ENCODE results near the gene TRIM2.

TRIM2 gene

GRCh38 chr4:153169776-153170175 is 34.5 kb upstream of the TRIM2 start:
- Histone ChIP-seq H3K4me1 (ENCODE audit: control insufficient read depth in 1 of 2, insufficient read depth in 2 of 2, low read length in 2 of 2) (no peaks in the 10 kb centered on the region), H3K27ac (ENCODE audit: low read depth, low read length) (no peak overlapping the region)

GRCh38 chr4:153170407-153170806 is 33.8 kb upstream of the TRIM2 start:
- no peaks in the 10 kb centered on the region for H3K9me3 ChIP-seq (ENCODE audit: control insufficient read depth in 1 of 2, low read length in 2 of 2)
- no peaks in the 10 kb centered on the region for H3K36me3 ChIP-seq (ENCODE audit: control insufficient read depth in 1 of 2, insufficient read depth in 2 of 2, low read length in 2 of 2)
- H3K27me3 ChIP-seq (ENCODE audit: control insufficient read depth in 1 of 2, insufficient read depth in 2 of 2, low read length in 2 of 2): no peaks in the 10 kb centered on the region
- H3K9ac ChIP-seq (ENCODE audit: low read depth in 1 of 2, low read length in 2 of 2): no peak overlapping the region
- no peak overlapping the region for H3K4me3 ChIP-seq (ENCODE audit: low read depth in 1 of 2, low read length in 2 of 2)
- no peaks in the 10 kb centered on the region for H3K4me1 ChIP-seq (ENCODE audit: control insufficient read depth in 1 of 2, insufficient read depth in 2 of 2, low read length in 2 of 2)
- H3K27ac ChIP-seq (ENCODE audit: low read depth, low read length): no peak overlapping the region

More at GRCh38 chr4:153169776-153170175, 34.5 kb upstream of the TRIM2 start:
- Histone ChIP-seq H3K9me3 (ENCODE audit: control insufficient read depth in 1 of 2, low read length in 2 of 2) (no peaks in the 10 kb centered on the region), H3K36me3 (ENCODE audit: control insufficient read depth in 1 of 2, insufficient read depth in 2 of 2, low read length in 2 of 2) (no peaks in the 10 kb centered on the region), H3K9ac (ENCODE audit: low read depth in 1 of 2, low read length in 2 of 2) (no peak overlapping the region), H3K27me3 (ENCODE audit: control insufficient read depth in 1 of 2, insufficient read depth in 2 of 2, low read length in 2 of 2) (no peaks in the 10 kb centered on the region), H3K4me3 (ENCODE audit: low read depth in 1 of 2, low read length in 2 of 2) (no peak overlapping the region)

- H3K9me3 ChIP-seq (ENCODE audit: control insufficient read depth in 1 of 2, low read length in 2 of 2): no peaks in the 10 kb centered on the region
- no peak overlapping the region for H3K4me3 ChIP-seq (ENCODE audit: low read depth in 1 of 2, low read length in 2 of 2)
- H3K27me3 ChIP-seq (ENCODE audit: control insufficient read depth in 1 of 2, insufficient read depth in 2 of 2, low read length in 2 of 2): no peaks in the 10 kb centered on the region
- H3K9ac ChIP-seq (ENCODE audit: low read depth in 1 of 2, low read length in 2 of 2): no peak overlapping the region
- H3K36me3 ChIP-seq (ENCODE audit: control insufficient read depth in 1 of 2, insufficient read depth in 2 of 2, low read length in 2 of 2): no peaks in the 10 kb centered on the region
- H3K27ac ChIP-seq (ENCODE audit: low read depth, low read length): no peak overlapping the region
- H3K4me1 ChIP-seq (ENCODE audit: control insufficient read depth in 1 of 2, insufficient read depth in 2 of 2, low read length in 2 of 2): no peaks in the 10 kb centered on the region
Observed at GRCh38 chr4:153174821-153175567, 29.2 kb upstream of the TRIM2 start.

GRCh38 chr4:153176938-153177337 is 27.3 kb upstream of the TRIM2 start:
- Histone ChIP-seq H3K27me3 (ENCODE audit: control insufficient read depth in 1 of 2, insufficient read depth in 2 of 2, low read length in 2 of 2) (no peaks in the 10 kb centered on the region), H3K4me3 (ENCODE audit: low read depth in 1 of 2, low read length in 2 of 2) (no peak overlapping the region), H3K9me3 (ENCODE audit: control insufficient read depth in 1 of 2, low read length in 2 of 2) (no peaks in the 10 kb centered on the region), H3K27ac (ENCODE audit: low read depth, low read length) (no peak overlapping the region), H3K9ac (ENCODE audit: low read depth in 1 of 2, low read length in 2 of 2) (no peak overlapping the region), H3K4me1 (ENCODE audit: control insufficient read depth in 1 of 2, insufficient read depth in 2 of 2, low read length in 2 of 2) (no peaks in the 10 kb centered on the region), H3K36me3 (ENCODE audit: control insufficient read depth in 1 of 2, insufficient read depth in 2 of 2, low read length in 2 of 2) (no peaks in the 10 kb centered on the region)

- H3K4me3 ChIP-seq (ENCODE audit: low read depth in 1 of 2, low read length in 2 of 2): no peak overlapping the region
- H3K27ac ChIP-seq (ENCODE audit: low read depth, low read length): no peak overlapping the region
- H3K4me1 ChIP-seq (ENCODE audit: control insufficient read depth in 1 of 2, insufficient read depth in 2 of 2, low read length in 2 of 2): no peaks in the 10 kb centered on the region
- no peaks in the 10 kb centered on the region for H3K9me3 ChIP-seq (ENCODE audit: control insufficient read depth in 1 of 2, low read length in 2 of 2)
- no peaks in the 10 kb centered on the region for H3K36me3 ChIP-seq (ENCODE audit: control insufficient read depth in 1 of 2, insufficient read depth in 2 of 2, low read length in 2 of 2)
- no peaks in the 10 kb centered on the region for H3K27me3 ChIP-seq (ENCODE audit: control insufficient read depth in 1 of 2, insufficient read depth in 2 of 2, low read length in 2 of 2)
- H3K9ac ChIP-seq (ENCODE audit: low read depth in 1 of 2, low read length in 2 of 2): no peak overlapping the region
Observed at GRCh38 chr4:153177841-153178240, 26.4 kb upstream of the TRIM2 start.

GRCh38 chr4:153179100-153179499 is 25.1 kb upstream of the TRIM2 start:
- H3K4me3 ChIP-seq (ENCODE audit: low read depth in 1 of 2, low read length in 2 of 2): no peak overlapping the region
- no peaks in the 10 kb centered on the region for H3K36me3 ChIP-seq (ENCODE audit: control insufficient read depth in 1 of 2, insufficient read depth in 2 of 2, low read length in 2 of 2)
- no peaks in the 10 kb centered on the region for H3K9me3 ChIP-seq (ENCODE audit: control insufficient read depth in 1 of 2, low read length in 2 of 2)
- no peaks in the 10 kb centered on the region for H3K27me3 ChIP-seq (ENCODE audit: control insufficient read depth in 1 of 2, insufficient read depth in 2 of 2, low read length in 2 of 2)
- H3K9ac ChIP-seq (ENCODE audit: low read depth in 1 of 2, low read length in 2 of 2): no peak overlapping the region
- H3K27ac ChIP-seq (ENCODE audit: low read depth, low read length): no peak overlapping the region
- no peaks in the 10 kb centered on the region for H3K4me1 ChIP-seq (ENCODE audit: control insufficient read depth in 1 of 2, insufficient read depth in 2 of 2, low read length in 2 of 2)

- H3K9ac ChIP-seq (ENCODE audit: low read depth in 1 of 2, low read length in 2 of 2): no peak overlapping the region
- no peak overlapping the region for H3K27ac ChIP-seq (ENCODE audit: low read depth, low read length)
Observed at GRCh38 chr4:153181293-153181692, 22.9 kb upstream of the TRIM2 start.

GRCh38 chr4:153181700-153182099 is 22.5 kb upstream of the TRIM2 start:
- no peaks in the 10 kb centered on the region for H3K9me3 ChIP-seq (ENCODE audit: control insufficient read depth in 1 of 2, low read length in 2 of 2)
- H3K4me1 ChIP-seq (ENCODE audit: control insufficient read depth in 1 of 2, insufficient read depth in 2 of 2, low read length in 2 of 2): no peaks in the 10 kb centered on the region
- H3K27me3 ChIP-seq (ENCODE audit: control insufficient read depth in 1 of 2, insufficient read depth in 2 of 2, low read length in 2 of 2): no peaks in the 10 kb centered on the region
- no peak overlapping the region for H3K9ac ChIP-seq (ENCODE audit: low read depth in 1 of 2, low read length in 2 of 2)
- no peak overlapping the region for H3K27ac ChIP-seq (ENCODE audit: low read depth, low read length)
- no peaks in the 10 kb centered on the region for H3K36me3 ChIP-seq (ENCODE audit: control insufficient read depth in 1 of 2, insufficient read depth in 2 of 2, low read length in 2 of 2)
- H3K4me3 ChIP-seq (ENCODE audit: low read depth in 1 of 2, low read length in 2 of 2): no peak overlapping the region

More at GRCh38 chr4:153181293-153181692, 22.9 kb upstream of the TRIM2 start:
- Histone ChIP-seq H3K36me3 (ENCODE audit: control insufficient read depth in 1 of 2, insufficient read depth in 2 of 2, low read length in 2 of 2) (no peaks in the 10 kb centered on the region), H3K9me3 (ENCODE audit: control insufficient read depth in 1 of 2, low read length in 2 of 2) (no peaks in the 10 kb centered on the region), H3K27me3 (ENCODE audit: control insufficient read depth in 1 of 2, insufficient read depth in 2 of 2, low read length in 2 of 2) (no peaks in the 10 kb centered on the region), H3K4me3 (ENCODE audit: low read depth in 1 of 2, low read length in 2 of 2) (no peak overlapping the region), H3K4me1 (ENCODE audit: control insufficient read depth in 1 of 2, insufficient read depth in 2 of 2, low read length in 2 of 2) (no peaks in the 10 kb centered on the region)

- H3K4me1 ChIP-seq (ENCODE audit: control insufficient read depth in 1 of 2, insufficient read depth in 2 of 2, low read length in 2 of 2): no peaks in the 10 kb centered on the region
- no peak overlapping the region for H3K27ac ChIP-seq (ENCODE audit: low read depth, low read length)
- H3K36me3 ChIP-seq (ENCODE audit: control insufficient read depth in 1 of 2, insufficient read depth in 2 of 2, low read length in 2 of 2): no peaks in the 10 kb centered on the region
- no peak overlapping the region for H3K9ac ChIP-seq (ENCODE audit: low read depth in 1 of 2, low read length in 2 of 2)
- H3K9me3 ChIP-seq (ENCODE audit: control insufficient read depth in 1 of 2, low read length in 2 of 2): no peaks in the 10 kb centered on the region
- H3K27me3 ChIP-seq (ENCODE audit: control insufficient read depth in 1 of 2, insufficient read depth in 2 of 2, low read length in 2 of 2): no peaks in the 10 kb centered on the region
- H3K4me3 ChIP-seq (ENCODE audit: low read depth in 1 of 2, low read length in 2 of 2): no peak overlapping the region
Observed at GRCh38 chr4:153183146-153183545, 21.1 kb upstream of the TRIM2 start.

- Histone ChIP-seq H3K4me3 (ENCODE audit: low read depth in 1 of 2, low read length in 2 of 2) (no peak overlapping the region), H3K36me3 (ENCODE audit: control insufficient read depth in 1 of 2, insufficient read depth in 2 of 2, low read length in 2 of 2) (no peaks in the 10 kb centered on the region), H3K9me3 (ENCODE audit: control insufficient read depth in 1 of 2, low read length in 2 of 2) (no peaks in the 10 kb centered on the region), H3K9ac (ENCODE audit: low read depth in 1 of 2, low read length in 2 of 2) (no peak overlapping the region), H3K27ac (ENCODE audit: low read depth, low read length) (no peak overlapping the region), H3K4me1 (ENCODE audit: control insufficient read depth in 1 of 2, insufficient read depth in 2 of 2, low read length in 2 of 2) (peaks cover 0 to 7% of the 10 kb centered on the region in 2 donors), H3K27me3 (ENCODE audit: control insufficient read depth in 1 of 2, insufficient read depth in 2 of 2, low read length in 2 of 2) (no peaks in the 10 kb centered on the region)
Observed at GRCh38 chr4:153185331-153185852, 18.9 kb upstream of the TRIM2 start.
